HepG2 (cell line): Measurements from ENCODE around the gene SAPCD2. TPM values are rescaled to one million over a fixed set of nuclear protein-coding genes. Genes with fewer than 3 reads are reported as not detected.

ENCODE experiments used
- ARNT2 ChIP-seq: sonication (generic); formaldehyde crosslinking; IDR thresholded peaks from 2 replicates; pipeline ENCODE4 v1.8.0; 2022; ENCODE audit warnings: mild to moderate bottlenecking, low read depth, missing genetic modification reagents, moderate library complexity
- BORCS8-MEF2B ChIP-seq: sonication (generic); formaldehyde crosslinking; IDR thresholded peaks from 2 replicates; pipeline ENCODE4 v1.8.0; 2022; ENCODE audit warnings: mild to moderate bottlenecking, missing genetic modification reagents
- EEA1 ChIP-seq: sonication (generic); formaldehyde crosslinking; IDR thresholded peaks from 2 replicates; pipeline ENCODE4 v1.5.1; 2020; ENCODE audit warnings: mild to moderate bottlenecking, missing genetic modification reagents, borderline replicate concordance
- ETV6 ChIP-seq: sonication (generic); formaldehyde crosslinking; conservative IDR thresholded peaks from 2 replicates; pipeline ENCODE4 v1.4.0; 2020; ENCODE audit warnings: missing genetic modification reagents
- GFI1 ChIP-seq: sonication (generic); formaldehyde crosslinking; IDR thresholded peaks from 2 replicates; pipeline ENCODE4 v1.5.0; 2020; ENCODE audit warnings: missing genetic modification reagents, mild to moderate bottlenecking, borderline replicate concordance
- HIVEP1 ChIP-seq: sonication (generic); formaldehyde crosslinking; IDR thresholded peaks from 2 replicates; pipeline ENCODE4 v1.4.0; 2020; ENCODE audit warnings: mild to moderate bottlenecking, missing genetic modification reagents
- HNF4A ChIP-seq: sonication (generic); formaldehyde crosslinking; IDR thresholded peaks from 2 replicates; pipeline ENCODE4 v1.4.0; 2020; ENCODE audit warnings: missing genetic modification reagents
- MIER3 ChIP-seq: IDR thresholded peaks from 2 replicates; pipeline ENCODE4 v1.6.1; 2016; ENCODE audit warnings: missing compliant biosample characterization, borderline replicate concordance
- PAF1 ChIP-seq: IDR thresholded peaks from 2 replicates; pipeline ENCODE4 v1.6.1; 2016; ENCODE audit warnings: missing genetic modification reagents, missing compliant biosample characterization
- POLR2AphosphoS5 ChIP-seq: IDR thresholded peaks from 2 replicates; pipeline ENCODE4 v1.6.1; 2012; ENCODE audit warnings: low read depth, low read length
- SATB2 ChIP-seq: sonication (generic); formaldehyde crosslinking; IDR thresholded peaks from 2 replicates; pipeline ENCODE4 v1.5.0; 2020; ENCODE audit warnings: missing genetic modification reagents
- SKI ChIP-seq: fragments of 450-650 bp; IDR thresholded peaks from one replicate; pipeline ENCODE4 v1.6.1; 2018; ENCODE audit warnings: mild to moderate bottlenecking; ENCODE audit not compliant: partially characterized antibody
- STAT6 ChIP-seq: sonication (generic); formaldehyde crosslinking; IDR thresholded peaks from 2 replicates; pipeline ENCODE4 v1.4.0; 2020; ENCODE audit warnings: missing genetic modification reagents, mild to moderate bottlenecking, borderline replicate concordance
- TAF15 ChIP-seq: fragments of 200-400 bp; formaldehyde crosslinking; IDR thresholded peaks from one replicate; pipeline ENCODE4 v1.6.1; 2018; ENCODE audit warnings: mild to moderate bottlenecking, low read depth, low read length; ENCODE audit not compliant: poor library complexity, severe bottlenecking
- THAP8 ChIP-seq: sonication (generic); formaldehyde crosslinking; IDR thresholded peaks from 2 replicates; pipeline ENCODE4 v1.5.1; 2020; ENCODE audit warnings: missing genetic modification reagents, mild to moderate bottlenecking, borderline replicate concordance
- ZBTB42 ChIP-seq: sonication (generic); formaldehyde crosslinking; IDR thresholded peaks from 2 replicates; pipeline ENCODE4 v1.5.0; 2020; ENCODE audit warnings: mild to moderate bottlenecking, missing genetic modification reagents
- ZHX1 ChIP-seq: sonication (generic); formaldehyde crosslinking; IDR thresholded peaks from 2 replicates; pipeline ENCODE4 v1.8.1; 2022; ENCODE audit warnings: low read depth, mild to moderate bottlenecking, missing genetic modification reagents
- ZNF224 ChIP-seq: sonication (generic); formaldehyde crosslinking; IDR thresholded peaks from 2 replicates; pipeline ENCODE4 v1.5.0; 2020; ENCODE audit warnings: mild to moderate bottlenecking, missing genetic modification reagents
- ZNF225 ChIP-seq: sonication (generic); formaldehyde crosslinking; IDR thresholded peaks from 2 replicates; pipeline ENCODE4 v1.4.0; 2020; ENCODE audit warnings: mild to moderate bottlenecking, missing genetic modification reagents
- ZNF598 ChIP-seq: sonication (generic); formaldehyde crosslinking; IDR thresholded peaks from 2 replicates; pipeline ENCODE4 v1.5.1; 2020; ENCODE audit warnings: mild to moderate bottlenecking, missing genetic modification reagents, borderline replicate concordance
- ZNF691 ChIP-seq: sonication (generic); formaldehyde crosslinking; IDR thresholded peaks from 2 replicates; pipeline ENCODE4 v1.4.0; 2020; ENCODE audit warnings: missing genetic modification reagents, low read depth, mild to moderate bottlenecking, borderline replicate concordance
- ZNF766 ChIP-seq: sonication (generic); formaldehyde crosslinking; IDR thresholded peaks from 2 replicates; pipeline ENCODE4 v1.5.0; 2020; ENCODE audit warnings: missing genetic modification reagents, borderline replicate concordance
- polyA plus RNA-seq, 8 experiments: library from polyadenylated mRNA; depleted of rRNA in 3 of 8; stranded (reverse) in 7 of 8; unstranded in 1 of 8; fragments of >200 nt; fragmentation: Illumina TruSeq in 4 of 8; extraction: Trizol in 4 of 8; gene quantifications; 2 replicates each; pipeline versions ENCODE4 v1.2.1 to v1.2.3, GENCODE V29; 2011 to 2016; ENCODE audit warnings: low read depth in 4 of 8, missing spikeins in 1 of 8, mixed read lengths in 1 of 8; ENCODE audit not compliant: insufficient read depth in 1 of 8
- total RNA-seq, 5 experiments: library from RNA; depleted of rRNA; stranded (reverse); fragments of >200 nt; fragmentation: Illumina TruSeq; extraction: Trizol; gene quantifications; 2 replicates each; pipeline ENCODE4 v1.2.3, GENCODE V29; 2016; ENCODE audit warnings: low read depth in 1 of 5

Gene SAPCD2
- total and polyA plus RNA-seq, 2 of the 13 experiments (the other 11 are each of a cell fraction or from before 2014, with no cell fraction given) = 21.9 to 42.8 TPM

DNA sequence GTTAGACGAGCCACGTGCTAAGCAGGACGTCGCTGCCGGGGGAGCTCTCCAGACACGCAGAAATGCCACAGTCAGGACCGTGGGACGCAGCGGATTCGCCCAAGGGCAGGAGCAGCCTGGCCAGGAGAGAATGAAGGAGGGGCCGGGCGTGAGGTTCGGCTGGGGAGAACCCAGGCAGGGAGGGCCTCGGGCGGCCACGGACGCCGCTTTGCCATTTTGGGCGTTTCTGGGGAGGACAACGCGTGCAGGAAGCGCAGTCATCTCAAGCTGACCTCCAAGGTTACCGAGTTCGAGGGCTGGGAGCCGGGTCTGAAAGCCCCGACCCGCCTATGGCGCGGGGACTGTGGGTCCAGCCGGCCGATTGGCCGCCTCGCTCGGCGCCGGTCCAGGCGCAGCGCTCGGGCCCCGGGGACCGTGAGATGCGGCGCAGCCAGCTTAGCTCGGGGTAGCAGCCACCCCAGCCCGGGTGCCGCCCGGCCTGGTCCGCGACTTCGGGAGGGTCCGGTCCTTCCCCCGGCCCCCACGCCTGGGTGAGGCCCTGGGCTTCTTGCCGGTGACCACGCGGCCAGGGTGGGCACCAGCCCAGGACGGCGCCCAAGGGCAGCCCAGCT, 15.7 kb upstream of the SAPCD2 start (continued):
- TF ChIP-seq ZNF691 (CRISPR knock-in tag) = peak; percentile 41; the same call in 1 of the 2 replicates
- no peak; the same call in 1 of the 2 replicates for TF ChIP-seq ZBTB42
- no peak for TF ChIP-seq HNF4A (CRISPR knock-in tag)
- TF ChIP-seq TAF15 = peak; percentile 68
- TF ChIP-seq EEA1 (CRISPR knock-in tag) = no peak
- TF ChIP-seq ZNF766 (CRISPR knock-in tag) = no peak
- 0 out of 2 replicates have a peak, but pooled peaks have one; percentile 57 for TF ChIP-seq THAP8 (CRISPR knock-in tag)
- peak; percentile 82; the same call in 1 of the 2 replicates for TF ChIP-seq ZNF225 (CRISPR knock-in tag)
- TF ChIP-seq STAT6 (CRISPR knock-in tag) = no peak
- TF ChIP-seq ETV6 (CRISPR knock-in tag) = 0 out of 2 replicates have a peak, but pooled peaks have one; percentile 28
- no peak for TF ChIP-seq ZNF224
- no peak for TF ChIP-seq POLR2AphosphoS5
- TF ChIP-seq PAF1 (CRISPR knock-in tag) = no peak
- 0 out of 2 replicates have a peak, but pooled peaks have one; percentile 13 for TF ChIP-seq ZHX1
- TF ChIP-seq ARNT2 (CRISPR knock-in tag) = peak; percentile 46; the same call in 1 of the 2 replicates
- TF ChIP-seq ZNF598 (CRISPR knock-in tag) = no peak
- no peak for TF ChIP-seq SATB2 (CRISPR knock-in tag)
- TF ChIP-seq MIER3 = no peak
- TF ChIP-seq HIVEP1 (CRISPR knock-in tag) = no peak; the same call in 1 of the 2 replicates
- peak; percentile 14; the same call in 1 of the 2 replicates for TF ChIP-seq BORCS8-MEF2B (CRISPR knock-in tag)
- TF ChIP-seq SKI = no peak
- TF ChIP-seq GFI1 (CRISPR knock-in tag) = peak; percentile 56; the same call in 1 of the 2 replicates
